Breast epithelium (tissue), 4 donors: ENCODE data around the gene CALN1. TPM values are rescaled to one million over a fixed set of nuclear protein-coding genes. Genes with fewer than 3 reads are reported as not detected.

Source experiments
- DNase-seq, 2 donors: peaks; one replicate each; pipeline ENCODE4 v3.0.0-alpha.2; 2019; ENCODE audit warnings: low spot score in 2 of 2
- H3K27ac ChIP-seq, 2 donors: fragments of 200-600 bp; sonication (generic) in 1 of 2; one replicate each; pipeline ENCODE4 v1.5.1; 2016 to 2019; ENCODE audit warnings: mild to moderate bottlenecking in 1 of 2
- H3K27me3 ChIP-seq, 2 donors: fragments of 200-600 bp; sonication (generic) in 1 of 2; one replicate each; pipeline versions ENCODE4 v1.5.1 to v1.6.0; 2017 to 2019; ENCODE audit warnings: control low read depth in 1 of 2, mild to moderate bottlenecking in 1 of 2
- H3K36me3 ChIP-seq: fragments of 200-600 bp; one replicate; pipeline ENCODE4 v1.5.1; 2019
- H3K4me1 ChIP-seq, 2 donors: fragments of 200-600 bp; sonication (generic); one replicate each; pipeline ENCODE4 v1.5.1; 2016 to 2019; ENCODE audit warnings: control low read depth in 1 of 2
- H3K4me3 ChIP-seq, 3 donors: fragments of 200-600 bp; sonication (generic); 1 replicate in 2 of 3; 2 replicates in 1 of 3; pipeline ENCODE4 v1.5.1; 2016 to 2019; ENCODE audit warnings: mild to moderate bottlenecking in 3 of 3, moderate library complexity in 2 of 3
- H3K9me3 ChIP-seq, 2 donors: fragments of 200-600 bp; sonication (generic) in 1 of 2; one replicate each; pipeline ENCODE4 v1.5.1; 2016 to 2019; ENCODE audit warnings: control low read depth in 1 of 2
- POLR2A ChIP-seq: fragments of 450-650 bp; IDR thresholded peaks from one replicate; pipeline ENCODE4 v1.6.1; 2016; ENCODE audit warnings: antibody characterized with exemption, mild to moderate bottlenecking, moderate library complexity
- POLR2AphosphoS5 ChIP-seq, 3 donors: sonication (generic); formaldehyde crosslinking; IDR thresholded peaks; one replicate each; pipeline ENCODE4 v1.6.1; 2017; ENCODE audit warnings: antibody characterized with exemption in 3 of 3
- intact Hi-C: fragments of 100-400 bp; cut with DNase I; formaldehyde crosslinking; loops from one replicate; pipeline ENCODE4 v1.15.1; 2023; ENCODE audit warnings: low total_unique reads
- total RNA-seq, 3 donors: library from RNA; depleted of rRNA; stranded (reverse); fragments of >200 nt; gene quantifications; one replicate each; pipeline ENCODE4 v1.1.0, GENCODE V29; 2016
- TF ChIP-seq, protein P1 (sequence below), 3 donors: fragments of 450-650 bp; IDR thresholded peaks; one replicate each; pipeline ENCODE4 v1.5.1; 2016 to 2017; ENCODE audit warnings: antibody characterized with exemption in 3 of 3, mild to moderate bottlenecking in 3 of 3, moderate library complexity in 3 of 3

The CALN1 gene
- total RNA-seq, 3 donors from 2014 or later, result under 0.01 to 0.33 (median 0.15) TPM

DNA sequence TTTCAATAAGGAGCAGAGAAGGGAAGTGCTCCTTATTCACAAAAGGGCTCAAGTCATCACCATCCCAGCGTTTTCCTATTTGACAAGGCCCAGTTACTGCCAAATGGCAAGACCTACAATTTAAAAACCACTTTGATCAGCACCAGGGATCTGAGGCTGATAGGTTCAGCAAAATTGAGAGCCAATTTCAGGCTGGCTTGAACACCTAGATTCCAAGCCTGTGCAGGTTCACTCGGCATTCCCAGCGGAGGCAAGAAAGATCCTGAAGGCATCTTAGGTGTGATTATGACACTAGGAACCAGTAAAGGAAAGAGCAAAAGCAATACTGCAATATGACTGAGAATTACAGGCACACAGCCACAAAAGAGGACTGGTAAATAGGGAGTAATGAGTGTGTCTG lies 441.4 kb downstream of the CALN1 start:
- intact Hi-C loops, result no loop called here
- no peaks in the 10 kb centered on the region for H3K36me3 ChIP-seq
- H3K4me3 ChIP-seq, result no peak overlapping the region
- no peaks in the 10 kb centered on the region for H3K27me3 ChIP-seq
- H3K4me1 ChIP-seq, result no peaks in the 10 kb centered on the region
- no peak for TF ChIP-seq POLR2A
- TF ChIP-seq, protein P1, sequence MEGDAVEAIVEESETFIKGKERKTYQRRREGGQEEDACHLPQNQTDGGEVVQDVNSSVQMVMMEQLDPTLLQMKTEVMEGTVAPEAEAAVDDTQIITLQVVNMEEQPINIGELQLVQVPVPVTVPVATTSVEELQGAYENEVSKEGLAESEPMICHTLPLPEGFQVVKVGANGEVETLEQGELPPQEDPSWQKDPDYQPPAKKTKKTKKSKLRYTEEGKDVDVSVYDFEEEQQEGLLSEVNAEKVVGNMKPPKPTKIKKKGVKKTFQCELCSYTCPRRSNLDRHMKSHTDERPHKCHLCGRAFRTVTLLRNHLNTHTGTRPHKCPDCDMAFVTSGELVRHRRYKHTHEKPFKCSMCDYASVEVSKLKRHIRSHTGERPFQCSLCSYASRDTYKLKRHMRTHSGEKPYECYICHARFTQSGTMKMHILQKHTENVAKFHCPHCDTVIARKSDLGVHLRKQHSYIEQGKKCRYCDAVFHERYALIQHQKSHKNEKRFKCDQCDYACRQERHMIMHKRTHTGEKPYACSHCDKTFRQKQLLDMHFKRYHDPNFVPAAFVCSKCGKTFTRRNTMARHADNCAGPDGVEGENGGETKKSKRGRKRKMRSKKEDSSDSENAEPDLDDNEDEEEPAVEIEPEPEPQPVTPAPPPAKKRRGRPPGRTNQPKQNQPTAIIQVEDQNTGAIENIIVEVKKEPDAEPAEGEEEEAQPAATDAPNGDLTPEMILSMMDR (IDR thresholded peaks at IDR 0.05), result no peak
- no peak for TF ChIP-seq POLR2AphosphoS5 (IDR thresholded peaks at IDR 0.05)
- H3K9me3 ChIP-seq, result no peaks in the 10 kb centered on the region
- no peak overlapping the region for H3K27ac ChIP-seq
- DNase-seq, result no peak

DNA sequence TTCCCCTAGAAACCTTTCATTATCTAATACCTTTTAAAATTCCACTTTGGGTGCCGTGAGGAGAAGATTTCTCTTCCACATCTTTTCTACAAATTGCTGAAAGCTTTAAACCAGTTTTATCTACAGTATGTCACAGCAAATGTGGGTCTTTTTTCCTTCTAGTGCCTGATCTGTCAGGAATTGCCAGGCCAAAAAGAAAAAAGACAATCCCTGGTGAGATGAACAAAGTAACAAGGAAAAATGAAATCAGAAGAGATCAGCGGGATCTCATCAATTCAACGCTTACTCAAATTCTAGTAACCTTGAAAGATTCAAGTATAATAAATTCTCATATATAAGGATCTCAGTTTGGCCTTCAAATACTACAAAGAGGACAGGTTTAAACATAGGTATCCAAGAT lies 449.5 kb downstream of the CALN1 start:
- Histone ChIP-seq H3K4me3 (no peak overlapping the region), H3K27ac (no peak overlapping the region), H3K36me3 (no peaks in the 10 kb centered on the region), H3K4me1 (no peaks in the 10 kb centered on the region), H3K27me3 (no peaks in the 10 kb centered on the region), H3K9me3 (no peaks in the 10 kb centered on the region)
- no peak for DNase-seq
- TF ChIP-seq POLR2AphosphoS5 (IDR thresholded peaks at IDR 0.05) (no peak), POLR2A (no peak)
- TF ChIP-seq, protein P1 (IDR thresholded peaks at IDR 0.05), result no peak
- intact Hi-C loops, result no loop called here

DNA sequence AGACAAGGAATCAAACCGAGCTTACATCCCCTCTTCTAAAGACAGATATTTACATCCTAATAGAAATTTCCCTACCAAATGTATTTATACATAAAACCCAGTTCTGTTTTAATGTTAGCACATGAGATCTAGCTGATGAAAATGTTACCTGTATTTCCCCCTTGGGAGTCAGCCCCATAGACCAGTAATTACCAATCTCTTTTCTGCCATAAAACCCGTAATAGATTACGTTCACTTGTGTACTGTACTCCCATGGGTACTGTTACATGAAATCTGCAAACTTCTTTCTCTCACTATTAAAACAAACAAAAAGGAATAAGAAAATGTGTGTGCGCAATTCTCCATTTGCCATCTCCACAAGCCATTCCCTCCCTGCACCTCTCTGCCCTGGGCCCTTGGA lies 450.9 kb downstream of the CALN1 start:
- TF ChIP-seq, protein P1 (IDR thresholded peaks at IDR 0.05), result no peak
- TF ChIP-seq POLR2A (no peak), POLR2AphosphoS5 (IDR thresholded peaks at IDR 0.05) (no peak)
- H3K4me1 ChIP-seq, result no peaks in the 10 kb centered on the region
- DNase-seq, result no peak
- no peak overlapping the region for H3K27ac ChIP-seq
- H3K4me3 ChIP-seq, result no peak overlapping the region
- H3K27me3 ChIP-seq, result no peaks in the 10 kb centered on the region
- H3K36me3 ChIP-seq, result no peaks in the 10 kb centered on the region
- no peaks in the 10 kb centered on the region for H3K9me3 ChIP-seq
- intact Hi-C loops, result no loop called here

DNA sequence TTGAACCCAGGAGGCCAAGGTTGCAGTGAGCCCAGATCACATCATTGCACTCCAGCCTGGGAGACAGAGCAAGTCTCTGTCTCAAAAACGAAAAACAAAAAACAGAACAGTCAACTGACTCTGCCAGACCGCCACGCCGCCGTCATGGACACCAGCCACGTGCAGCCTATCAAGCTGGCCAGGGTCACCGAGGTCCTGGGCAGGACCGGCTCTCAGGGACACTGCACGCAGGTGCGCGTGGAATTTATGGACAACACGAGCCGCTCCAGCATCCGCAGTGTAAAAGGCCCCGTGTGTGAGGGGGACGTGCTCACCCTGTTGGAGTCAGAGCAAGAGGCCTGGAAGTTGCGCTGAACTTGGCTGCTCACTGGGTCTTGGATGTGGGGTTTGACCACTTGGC lies 470.0 kb downstream of the CALN1 start:
- Histone ChIP-seq H3K4me3 (no peak overlapping the region), H3K27me3 (no peaks in the 10 kb centered on the region), H3K4me1 (no peaks in the 10 kb centered on the region), H3K9me3 (peaks cover 6% of the 10 kb centered on the region in 2 donors), H3K36me3 (no peaks in the 10 kb centered on the region), H3K27ac (no peak overlapping the region)
- no peak for DNase-seq
- intact Hi-C loops, result no loop called here
- TF ChIP-seq, protein P1 (IDR thresholded peaks at IDR 0.05), result no peak
- no peak for TF ChIP-seq POLR2A
- TF ChIP-seq POLR2AphosphoS5 (IDR thresholded peaks at IDR 0.05), result no peak

DNA sequence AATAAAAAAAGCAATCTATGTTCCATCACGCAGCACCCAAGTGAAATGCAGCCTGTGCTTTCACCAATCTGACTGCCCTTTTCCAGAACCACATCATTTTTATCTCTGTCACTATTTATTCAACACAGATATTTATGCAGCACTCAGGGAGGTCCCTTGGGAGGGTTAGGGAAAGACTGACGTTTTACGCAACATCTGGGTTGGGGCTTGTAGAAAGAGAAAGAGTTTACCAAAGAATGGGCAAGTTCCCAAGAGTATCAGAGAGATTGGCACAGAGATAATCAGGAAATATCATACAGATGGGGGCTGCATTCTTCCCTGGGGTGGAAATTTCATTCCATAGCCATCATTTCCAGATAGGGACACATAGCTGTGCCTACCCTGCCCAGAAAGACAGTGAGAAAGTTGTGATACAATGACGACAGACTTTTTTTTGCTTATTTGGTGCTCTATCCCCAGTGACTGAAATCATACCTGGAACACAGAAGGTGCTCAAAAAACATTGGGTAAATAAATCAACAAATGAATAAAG lies 474.2 kb downstream of the CALN1 start:
- Histone ChIP-seq H3K4me3 (no peak overlapping the region), H3K36me3 (no peaks in the 10 kb centered on the region), H3K9me3 (peaks cover 6 to 22% of the 10 kb centered on the region in 2 donors), H3K27me3 (no peaks in the 10 kb centered on the region), H3K27ac (no peak overlapping the region), H3K4me1 (no peaks in the 10 kb centered on the region)
- TF ChIP-seq POLR2AphosphoS5 (IDR thresholded peaks at IDR 0.05), result no peak
- TF ChIP-seq POLR2A, result no peak
- TF ChIP-seq, protein P1 (IDR thresholded peaks at IDR 0.05), result no peak
- no peak for DNase-seq
- intact Hi-C loops, result no loop called here
